ENCODE results near the gene MOXD1.
"Not testable (repeated sequence)": the region's sequence is repeated elsewhere in the genome, so short reads cannot be mapped to it uniquely, and the experiment has no call there.

MOXD1 gene

DNA sequence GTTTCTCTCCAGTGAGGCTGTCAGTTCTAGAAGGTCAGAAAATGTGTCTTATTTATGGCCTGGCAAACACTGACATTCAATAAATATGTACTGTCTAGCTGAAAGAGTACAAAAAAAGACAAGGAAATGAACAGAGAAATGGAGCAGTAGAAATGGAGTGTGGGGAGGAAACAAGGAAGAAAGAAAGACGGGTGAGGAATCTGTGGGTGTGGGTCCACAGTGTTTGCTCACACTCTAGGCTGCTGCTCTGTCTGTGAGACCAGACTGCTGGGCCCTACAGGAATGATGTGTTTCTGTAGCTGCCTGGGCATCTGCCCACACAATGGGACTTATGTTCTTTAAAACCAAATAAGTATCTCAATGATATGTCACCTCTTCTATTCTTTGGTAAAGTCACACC lies 114.2 kb downstream of the MOXD1 start:
- H3K9me3 Mint-ChIP-seq: no peaks in the 10 kb centered on the region
- no peaks in the 10 kb centered on the region for H3K27me3 Mint-ChIP-seq
- H3K4me3 Mint-ChIP-seq: no peak overlapping the region
- H3K36me3 Mint-ChIP-seq: no peaks in the 10 kb centered on the region
- peak overlapping the region; percentile 13 for H3K27ac Mint-ChIP-seq
- no peak for ATAC-seq
- peaks cover 14% of the 10 kb centered on the region for H3K4me1 Mint-ChIP-seq

DNA sequence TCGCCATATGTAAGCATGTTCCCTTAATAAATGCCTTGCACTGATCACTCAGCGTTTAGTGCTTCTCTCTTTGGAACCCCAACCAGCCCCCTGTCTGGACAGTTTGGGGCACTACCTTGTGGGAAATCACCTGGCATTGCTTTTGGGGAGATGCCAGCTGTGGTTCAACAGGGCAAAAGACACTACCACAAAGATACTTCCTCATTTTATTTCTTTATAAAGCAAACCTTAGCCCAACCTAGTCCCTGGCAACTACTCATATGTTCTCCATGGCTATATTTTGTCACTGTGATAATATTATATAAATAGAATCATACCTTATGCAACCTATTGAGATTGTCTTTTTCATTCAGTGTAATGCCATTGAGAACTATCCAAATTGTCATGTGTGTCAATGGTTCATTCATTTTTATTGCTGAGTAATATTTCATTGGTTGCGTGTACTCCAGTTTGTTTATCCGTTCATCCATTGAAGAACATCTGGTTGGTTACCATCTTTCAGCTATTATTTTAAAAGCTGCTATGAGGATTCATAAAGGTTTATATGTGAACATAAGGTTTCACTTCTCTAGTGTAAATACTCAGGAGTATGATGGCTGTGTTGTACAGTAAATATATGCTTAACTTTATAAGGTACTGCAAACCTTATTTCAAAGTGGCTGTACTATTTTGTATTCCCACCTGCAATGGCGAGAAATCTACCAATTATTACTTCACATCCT lies 114.8 kb downstream of the MOXD1 start:
- H3K36me3 Mint-ChIP-seq: no peaks in the 10 kb centered on the region
- H3K4me1 Mint-ChIP-seq: peaks cover 14% of the 10 kb centered on the region
- ATAC-seq: peak; percentile 92
- H3K27ac Mint-ChIP-seq: peak overlapping the region; percentile 18
- H3K4me3 Mint-ChIP-seq: peak overlapping the region; percentile 42
- H3K9me3 Mint-ChIP-seq: no peaks in the 10 kb centered on the region
- no peaks in the 10 kb centered on the region for H3K27me3 Mint-ChIP-seq

DNA sequence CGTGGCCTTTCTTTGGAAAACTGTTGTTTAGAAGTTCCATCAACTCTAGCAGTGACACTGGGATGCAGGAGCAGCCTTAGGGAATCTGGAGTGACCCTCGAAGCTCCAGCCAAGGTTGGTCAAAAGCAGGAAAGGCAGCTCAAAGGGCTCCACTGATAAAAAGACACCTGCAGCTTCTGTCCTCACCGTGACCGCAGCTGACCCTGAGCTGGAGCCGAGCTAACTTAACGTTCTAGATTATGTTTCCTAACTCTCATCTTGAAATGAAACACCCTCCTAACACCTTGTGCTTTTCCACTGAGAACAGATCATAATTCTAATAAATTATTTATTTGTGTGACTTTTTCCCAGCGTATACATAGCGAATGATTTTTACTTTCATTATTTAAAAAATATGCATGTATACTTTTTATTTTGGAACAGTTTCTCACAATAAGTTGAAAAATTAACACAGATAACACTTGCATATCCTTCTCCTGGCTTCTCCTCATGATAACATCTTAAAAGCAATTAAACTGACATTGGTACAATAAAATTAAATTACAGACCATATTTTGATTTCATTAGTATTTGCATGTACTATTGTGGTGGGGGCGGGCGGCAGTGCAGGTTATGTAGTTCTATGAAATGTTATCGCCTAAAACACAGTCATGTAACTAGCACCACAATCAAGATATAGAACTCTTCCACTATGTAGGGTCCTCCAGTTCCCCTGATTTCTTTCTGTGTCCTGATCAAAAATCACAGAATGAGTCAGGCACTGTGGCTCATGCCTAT lies 116.1 kb downstream of the MOXD1 start:
- Mint-ChIP-seq H3K27ac (peak overlapping the region; percentile 18), H3K4me3 (no peak overlapping the region), H3K36me3 (no peaks in the 10 kb centered on the region), H3K9me3 (no peaks in the 10 kb centered on the region), H3K4me1 (peaks cover 14% of the 10 kb centered on the region), H3K27me3 (no peaks in the 10 kb centered on the region)
- ATAC-seq: no peak

DNA sequence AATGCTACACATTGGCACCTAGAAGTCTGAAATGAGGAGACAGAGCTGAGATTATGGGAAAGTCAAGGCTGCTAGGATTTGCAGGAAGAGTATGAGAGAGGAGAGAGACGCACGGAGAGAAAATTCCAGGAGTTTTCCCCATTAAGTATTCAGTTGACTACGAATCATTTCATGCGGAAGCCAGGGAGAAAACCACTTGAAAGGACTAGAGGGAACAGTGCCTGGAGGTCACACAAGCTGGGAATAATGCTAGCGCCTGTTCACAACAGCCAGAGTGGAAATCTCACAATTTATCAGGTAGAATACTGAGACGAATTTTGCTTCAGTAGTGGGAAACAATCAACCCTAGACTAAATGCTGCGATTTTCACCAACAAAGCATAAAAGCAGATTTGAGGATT lies 118.6 kb downstream of the MOXD1 start:
- peaks cover 14% of the 10 kb centered on the region for H3K4me1 Mint-ChIP-seq
- no peak for ATAC-seq
- H3K9me3 Mint-ChIP-seq: no peaks in the 10 kb centered on the region
- H3K36me3 Mint-ChIP-seq: no peaks in the 10 kb centered on the region
- H3K4me3 Mint-ChIP-seq: no peak overlapping the region
- no peak overlapping the region for H3K27ac Mint-ChIP-seq
- H3K27me3 Mint-ChIP-seq: no peaks in the 10 kb centered on the region

DNA sequence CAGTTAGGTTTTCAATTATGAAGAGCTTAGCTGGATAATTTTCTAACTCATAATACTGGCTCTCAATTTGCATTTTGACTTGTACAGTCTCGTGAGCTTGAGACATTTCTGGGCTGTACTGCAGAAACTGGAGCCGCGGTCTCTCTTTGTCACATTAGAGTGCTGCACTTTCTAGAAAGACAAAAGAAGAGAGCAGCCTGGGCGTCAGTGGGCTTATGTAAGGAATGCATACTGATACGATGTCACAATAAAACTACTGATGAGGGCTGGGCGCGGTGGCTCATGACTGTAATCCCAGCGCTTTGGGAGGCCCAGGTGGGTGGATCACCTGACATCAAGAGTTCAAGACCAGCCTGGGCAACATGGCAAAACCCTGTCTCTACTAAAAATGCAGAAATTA lies 120.8 kb downstream of the MOXD1 start:
- no peaks in the 10 kb centered on the region for H3K36me3 Mint-ChIP-seq
- no peaks in the 10 kb centered on the region for H3K9me3 Mint-ChIP-seq
- no peak for ATAC-seq
- no peak overlapping the region for H3K4me3 Mint-ChIP-seq
- no peak overlapping the region for H3K27ac Mint-ChIP-seq
- H3K4me1 Mint-ChIP-seq: no peaks in the 10 kb centered on the region
- H3K27me3 Mint-ChIP-seq: peaks cover 6% of the 10 kb centered on the region

DNA sequence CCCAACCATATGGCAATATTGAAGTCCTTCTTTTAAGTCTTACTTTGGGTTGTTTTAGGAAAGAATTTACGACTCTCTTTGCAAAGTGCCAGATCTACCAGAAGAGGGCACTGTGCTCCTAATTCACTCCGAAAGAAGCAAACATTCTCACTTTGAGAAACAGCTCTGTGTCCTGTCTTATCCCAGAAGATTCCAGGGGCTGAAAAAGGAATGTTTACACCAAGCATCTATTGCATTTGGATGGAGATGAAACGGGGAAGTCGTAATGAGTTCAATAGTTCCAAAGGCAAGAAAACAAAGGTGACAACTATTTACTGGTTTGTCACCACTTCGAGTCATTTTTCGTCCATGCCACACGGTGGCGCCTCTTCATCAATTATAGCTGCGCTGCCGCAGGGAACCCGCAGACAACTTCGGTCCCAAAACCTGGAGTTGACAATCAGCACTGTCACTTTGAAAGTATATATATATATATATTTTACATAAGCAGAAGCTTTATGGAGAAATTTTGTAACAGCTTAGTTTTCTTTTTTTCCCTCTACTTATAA lies 121.6 kb downstream of the MOXD1 start:
- Mint-ChIP-seq H3K4me3 (peak overlapping the region; percentile 89), H3K27me3 (peaks cover 13% of the 10 kb centered on the region), H3K4me1 (no peaks in the 10 kb centered on the region), H3K9me3 (no peaks in the 10 kb centered on the region), H3K27ac (peak overlapping the region; percentile 15), H3K36me3 (no peaks in the 10 kb centered on the region)
- peak; percentile 83 for ATAC-seq

DNA sequence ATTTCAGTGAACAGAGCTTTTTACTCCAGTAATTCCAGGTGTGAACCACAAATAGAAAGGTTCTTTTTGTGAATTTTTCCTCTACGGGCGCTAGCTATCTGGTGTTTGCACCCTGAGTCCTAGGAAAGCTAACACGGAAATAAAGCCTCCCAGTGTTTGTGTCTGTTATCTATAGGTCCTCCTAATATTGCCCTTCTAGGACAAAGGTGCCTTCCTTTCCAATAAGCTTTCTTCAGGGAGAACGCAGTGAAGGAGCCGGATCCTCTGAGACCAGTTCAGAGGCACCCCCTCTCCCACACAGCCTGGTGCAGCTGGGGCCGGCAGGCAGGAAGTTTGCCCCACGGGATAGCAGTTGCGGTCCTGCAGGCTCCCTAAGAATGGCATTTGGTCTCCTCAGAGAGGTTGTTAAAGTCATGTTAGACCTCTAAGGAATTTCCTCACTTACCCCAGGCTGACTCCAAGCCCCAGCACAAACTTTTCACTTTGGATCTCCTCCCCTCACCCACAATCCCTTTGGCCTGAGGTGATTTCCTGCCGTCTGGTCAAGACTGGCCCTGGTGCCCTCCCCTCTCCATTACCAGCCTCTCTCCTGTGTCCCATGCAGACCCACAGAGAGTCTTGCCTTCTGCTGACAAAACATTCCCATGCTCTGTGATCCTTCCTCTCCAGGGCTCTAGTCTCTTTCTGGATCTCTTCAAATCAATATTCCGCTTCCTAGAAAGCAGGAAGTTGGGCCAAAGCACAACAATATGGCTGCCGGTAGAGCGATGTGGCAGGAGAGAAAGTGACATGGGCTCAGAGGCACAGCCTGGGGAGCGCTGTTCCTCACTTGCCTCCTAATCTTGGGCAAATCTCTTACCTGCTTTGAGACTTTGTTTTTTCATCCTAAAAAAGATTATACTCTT lies 126.0 kb downstream of the MOXD1 start:
- H3K36me3 Mint-ChIP-seq: no peaks in the 10 kb centered on the region
- no peak for ATAC-seq
- H3K4me1 Mint-ChIP-seq: peaks cover 9% of the 10 kb centered on the region
- peaks cover 13% of the 10 kb centered on the region for H3K27me3 Mint-ChIP-seq
- no peaks in the 10 kb centered on the region for H3K9me3 Mint-ChIP-seq
- H3K27ac Mint-ChIP-seq: no peak overlapping the region
- H3K4me3 Mint-ChIP-seq: no peak overlapping the region

DNA sequence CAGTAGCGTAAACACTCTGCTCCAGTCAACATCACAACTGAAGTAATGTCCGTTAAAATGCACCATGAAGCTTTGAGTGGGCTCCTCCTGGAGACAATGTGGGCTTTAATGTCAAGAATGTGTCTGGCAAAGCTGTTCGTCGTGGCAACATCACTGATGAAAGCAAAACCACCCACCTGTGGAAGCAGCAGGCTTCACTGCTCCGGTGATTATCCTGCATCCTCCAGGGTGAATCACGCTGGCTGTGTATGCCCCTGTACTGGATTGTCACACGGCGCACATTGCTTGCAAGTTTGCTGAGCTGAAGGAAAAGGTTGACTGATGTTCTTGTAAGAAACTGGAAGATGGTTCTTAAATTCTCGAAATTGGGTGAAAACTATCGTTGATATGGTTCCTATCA lies 128.5 kb downstream of the MOXD1 start:
- H3K27ac Mint-ChIP-seq: no peak overlapping the region
- no peak overlapping the region for H3K4me3 Mint-ChIP-seq
- H3K27me3 Mint-ChIP-seq: peaks cover 13% of the 10 kb centered on the region
- peaks cover 25% of the 10 kb centered on the region for H3K4me1 Mint-ChIP-seq
- no peaks in the 10 kb centered on the region for H3K36me3 Mint-ChIP-seq
- no peaks in the 10 kb centered on the region for H3K9me3 Mint-ChIP-seq
- ATAC-seq: no peak

DNA sequence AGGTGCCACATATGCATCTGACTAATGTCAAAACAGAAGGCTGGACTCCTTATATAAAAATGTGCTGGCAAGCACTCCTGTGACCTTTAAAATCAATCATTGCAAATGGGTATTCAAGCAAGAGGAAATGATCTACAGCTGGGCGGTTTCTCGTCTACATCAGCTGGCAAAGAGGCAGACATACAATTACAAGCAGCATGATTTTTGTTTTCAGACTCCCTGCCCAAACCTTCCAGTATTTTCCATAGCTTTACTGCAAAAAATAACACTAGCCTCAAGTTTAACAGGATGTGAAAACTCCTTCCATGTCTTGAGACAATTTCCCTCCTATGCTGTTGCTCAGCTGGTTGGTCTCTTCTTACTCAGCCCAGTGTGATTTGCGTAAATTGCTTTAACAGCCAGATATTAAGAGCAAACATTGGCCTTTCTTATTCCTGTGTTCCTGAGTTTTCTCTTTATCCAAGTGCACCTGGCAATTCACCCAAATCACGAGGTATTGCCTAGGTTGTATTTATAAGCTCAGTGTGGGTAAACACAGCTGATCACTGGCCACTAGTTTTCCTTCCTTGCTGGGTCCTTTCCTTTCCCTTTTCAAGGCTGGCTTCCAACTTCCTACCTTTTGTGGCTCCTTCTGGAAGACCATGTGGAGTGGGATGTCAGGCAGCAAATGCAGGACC lies 130.4 kb downstream of the MOXD1 start:
- Mint-ChIP-seq H3K4me3 (no peak overlapping the region), H3K27ac (no peak overlapping the region), H3K4me1 (peaks cover 25% of the 10 kb centered on the region), H3K36me3 (no peaks in the 10 kb centered on the region), H3K27me3 (peaks cover 12% of the 10 kb centered on the region), H3K9me3 (no peaks in the 10 kb centered on the region)
- no peak for ATAC-seq

DNA sequence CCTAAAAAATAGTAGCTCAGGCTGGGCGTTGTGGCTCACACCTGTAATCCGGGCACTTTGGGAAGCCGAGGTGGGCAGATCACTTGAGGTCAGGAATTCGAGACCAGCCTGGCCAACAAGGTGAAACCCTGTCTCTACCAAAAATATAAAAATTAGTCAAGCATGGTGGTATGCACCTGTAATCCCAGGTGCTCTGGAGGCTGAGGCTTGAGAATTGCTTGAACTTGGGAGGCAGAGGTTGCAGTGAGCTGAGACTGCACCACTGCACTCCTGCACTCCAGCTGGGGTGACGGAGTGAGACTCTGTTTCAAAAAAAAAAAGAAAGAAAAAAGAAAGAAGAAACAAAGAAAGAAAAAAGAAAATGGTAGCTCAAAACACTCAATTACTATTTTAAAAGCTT lies 132.6 kb downstream of the MOXD1 start:
- H3K27ac Mint-ChIP-seq, ATAC-seq, H3K9me3 Mint-ChIP-seq, H3K27me3 Mint-ChIP-seq, H3K4me3 Mint-ChIP-seq, H3K36me3 Mint-ChIP-seq: not testable (repeated sequence)
- peaks cover 25% of the 10 kb centered on the region for H3K4me1 Mint-ChIP-seq

DNA sequence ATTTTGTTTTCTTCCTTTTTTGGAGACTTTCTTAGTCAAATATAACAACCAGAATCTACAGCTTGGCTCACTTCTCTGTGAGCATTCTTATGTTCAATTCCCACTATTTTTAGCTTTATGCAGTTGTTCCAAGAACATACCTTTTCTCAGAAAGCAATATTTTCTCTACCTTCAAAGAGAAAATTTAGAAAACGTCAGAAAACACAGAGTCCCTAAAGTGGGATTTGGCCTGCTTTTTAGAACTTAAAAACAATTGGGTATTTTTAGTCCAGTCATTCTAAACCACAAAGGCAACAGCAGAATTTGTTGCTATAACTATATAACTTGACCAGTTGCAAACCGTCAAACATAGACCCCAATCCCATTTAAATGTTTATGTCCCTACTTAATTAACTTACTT lies 133.1 kb downstream of the MOXD1 start:
- H3K4me3 Mint-ChIP-seq: no peak overlapping the region
- no peaks in the 10 kb centered on the region for H3K27me3 Mint-ChIP-seq
- no peak overlapping the region for H3K27ac Mint-ChIP-seq
- no peak for ATAC-seq
- no peaks in the 10 kb centered on the region for H3K36me3 Mint-ChIP-seq
- H3K9me3 Mint-ChIP-seq: no peaks in the 10 kb centered on the region
- peaks cover 25% of the 10 kb centered on the region for H3K4me1 Mint-ChIP-seq

DNA sequence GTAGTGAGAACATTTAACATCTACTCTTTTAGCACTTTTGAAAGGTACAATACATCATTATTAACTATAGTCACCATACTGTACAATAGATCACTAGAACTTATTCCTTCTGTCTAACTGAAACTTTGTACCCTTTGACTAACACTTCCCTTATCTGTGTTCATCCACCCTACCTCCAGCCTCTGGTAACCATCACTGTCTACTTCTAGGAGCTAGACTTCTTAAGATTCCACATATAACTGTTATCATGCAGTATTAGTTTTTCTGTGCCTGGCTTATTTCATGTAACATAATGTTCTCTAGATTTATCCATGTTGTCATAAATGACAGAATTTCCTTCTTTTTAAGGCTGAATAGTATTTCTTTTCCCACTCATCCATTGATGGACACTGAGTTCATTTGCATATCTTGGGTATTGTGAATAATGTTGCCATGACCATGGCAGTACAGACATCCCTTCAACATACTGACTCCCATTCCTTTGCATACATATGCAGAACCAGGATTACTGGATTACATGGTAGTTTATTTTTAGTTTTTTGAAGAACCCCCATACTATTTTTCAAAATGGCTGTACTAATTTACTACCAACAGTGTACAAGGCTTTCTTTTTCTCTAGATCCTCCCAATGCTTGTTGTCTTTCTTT lies 135.7 kb downstream of the MOXD1 start:
- Mint-ChIP-seq H3K27me3 (no peaks in the 10 kb centered on the region), H3K27ac (no peak overlapping the region), H3K9me3 (no peaks in the 10 kb centered on the region), H3K36me3 (no peaks in the 10 kb centered on the region), H3K4me3 (no peak overlapping the region), H3K4me1 (peaks cover 18% of the 10 kb centered on the region)
- no peak for ATAC-seq

DNA sequence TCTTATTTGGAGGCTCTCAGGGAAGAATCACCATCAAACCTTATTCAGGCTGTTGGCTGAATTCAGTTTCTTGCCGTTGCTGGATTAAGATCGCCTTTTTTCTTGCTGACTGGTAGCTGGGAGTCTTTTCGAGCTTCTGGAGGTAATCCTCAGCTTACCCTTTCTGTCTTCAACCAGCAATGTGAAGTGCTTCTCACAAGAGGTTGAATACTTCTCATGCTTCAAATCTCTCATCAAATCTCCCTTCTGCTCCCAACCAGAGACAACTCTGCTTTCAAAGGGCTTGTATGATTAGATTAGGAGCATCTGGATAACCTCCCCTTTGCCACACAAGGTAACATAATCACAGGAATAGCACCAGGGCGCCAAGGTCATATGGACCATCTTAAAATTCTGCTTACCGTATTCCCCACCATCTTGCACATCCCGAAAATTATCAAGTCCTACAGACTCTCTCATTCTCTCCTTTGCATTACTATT lies 137.2 kb downstream of the MOXD1 start:
- no peak overlapping the region for H3K4me3 Mint-ChIP-seq
- H3K27me3 Mint-ChIP-seq: peaks cover 5% of the 10 kb centered on the region
- no peak for ATAC-seq
- peaks cover 13% of the 10 kb centered on the region for H3K4me1 Mint-ChIP-seq
- H3K27ac Mint-ChIP-seq: no peak overlapping the region
- H3K9me3 Mint-ChIP-seq: no peaks in the 10 kb centered on the region
- no peaks in the 10 kb centered on the region for H3K36me3 Mint-ChIP-seq

DNA sequence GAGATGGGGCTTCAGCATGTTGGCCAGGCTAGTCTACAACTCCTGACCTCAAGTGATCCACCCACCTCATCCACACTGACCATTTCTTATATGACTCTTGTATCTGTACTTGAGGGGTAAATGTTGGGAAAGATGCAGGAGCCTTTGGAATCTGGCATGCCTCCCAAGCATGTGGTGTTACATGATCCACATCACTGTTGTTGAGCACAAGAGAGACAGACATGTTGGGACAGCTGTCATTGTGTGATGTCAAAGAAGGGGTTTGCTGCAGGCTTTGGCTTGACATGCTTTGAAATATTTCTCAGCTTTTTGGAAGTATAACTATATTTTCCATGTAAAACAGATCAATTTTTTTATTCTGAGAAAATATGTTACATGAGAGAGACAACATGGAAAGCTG lies 139.9 kb downstream of the MOXD1 start:
- Mint-ChIP-seq H3K36me3 (no peaks in the 10 kb centered on the region), H3K27me3 (peaks cover 9% of the 10 kb centered on the region), H3K27ac (no peak overlapping the region), H3K4me1 (no peaks in the 10 kb centered on the region), H3K4me3 (no peak overlapping the region), H3K9me3 (no peaks in the 10 kb centered on the region)
- ATAC-seq: no peak

Measured in stimulated activated memory B cell treated with anti-CD40 and anti-IgM and Interleukin-4, amounts not matched to agents 10 μg/mL and 1 μg/mL and 100 μg/mL, for 72 hours (primary cell).